Astrocyte (in vitro differentiated cells and primary cell): ENCODE measurements around the gene HSD11B2. TPM values are rescaled to one million over a fixed set of nuclear protein-coding genes. Genes with fewer than 3 reads are reported as not detected.
A peak's percentile ranks its signal among the peaks of the same experiment; 100 is the strongest.

Experiments
- DNase-seq: peaks from one replicate; pipeline ENCODE4 v3.0.0-alpha.2; 2010; ENCODE audit warnings: low read depth
- FAIRE-seq: peaks from 2 replicates; lab custom pipeline; 2011; peaks lifted over from hg19 to GRCh38; lab: Jason Lieb, UNC
- H2AFZ ChIP-seq: 2 replicates; pipeline ENCODE4 v1.6.0; 2012; ENCODE audit warnings: low read depth, low read length, inconsistent platforms
- H3K27ac ChIP-seq: 2 replicates; pipeline ENCODE4 v1.5.1; 2011; ENCODE audit warnings: low read depth, low read length, inconsistent platforms
- H3K27me3 ChIP-seq: 2 replicates; pipeline ENCODE4 v1.6.0; 2011; ENCODE audit warnings: low read length, inconsistent platforms; ENCODE audit not compliant: insufficient read depth
- H3K36me3 ChIP-seq: 2 replicates; pipeline ENCODE4 v1.5.1; 2011; ENCODE audit warnings: low read length, inconsistent platforms; ENCODE audit not compliant: insufficient read depth
- H3K4me1 ChIP-seq: 2 replicates; pipeline ENCODE4 v1.5.1; 2011; ENCODE audit warnings: low read length, inconsistent platforms; ENCODE audit not compliant: insufficient read depth
- H3K4me2 ChIP-seq: 2 replicates; pipeline ENCODE4 v1.6.0; 2012; ENCODE audit warnings: low read length, inconsistent platforms
- H3K4me3 ChIP-seq: 2 replicates; pipeline ENCODE4 v1.5.1; 2011; ENCODE audit warnings: low read depth, mild to moderate bottlenecking, low read length, inconsistent platforms; ENCODE audit not compliant: insufficient read depth
- H3K79me2 ChIP-seq: 2 replicates; pipeline ENCODE4 v1.6.0; 2012; ENCODE audit warnings: mild to moderate bottlenecking, low read length, inconsistent platforms; ENCODE audit not compliant: insufficient read depth
- H3K9ac ChIP-seq: 2 replicates; pipeline ENCODE4 v1.6.0; 2012; ENCODE audit warnings: mild to moderate bottlenecking, low read length, inconsistent platforms
- H3K9me3 ChIP-seq: 2 replicates; pipeline ENCODE4 v1.5.1; 2012; ENCODE audit warnings: low read depth, mild to moderate bottlenecking, low read length, inconsistent platforms; ENCODE audit not compliant: insufficient read depth
- H4K20me1 ChIP-seq: 2 replicates; pipeline ENCODE4 v1.6.0; 2012; ENCODE audit warnings: low read length, inconsistent platforms; ENCODE audit not compliant: insufficient read depth
- H3K27ac Mint-ChIP-seq: one replicate; pipeline ENCODE4 v1.8.0; 2021; ENCODE audit warnings: mild to moderate bottlenecking, mixed read lengths; ENCODE audit not compliant: unreplicated experiment
- H3K27me3 Mint-ChIP-seq: one replicate; pipeline ENCODE4 v1.8.0; 2021; ENCODE audit warnings: low read depth, mixed read lengths; ENCODE audit not compliant: unreplicated experiment
- H3K36me3 Mint-ChIP-seq: one replicate; pipeline ENCODE4 v1.8.0; 2021; ENCODE audit warnings: low read depth, mixed read lengths; ENCODE audit not compliant: unreplicated experiment
- H3K4me1 Mint-ChIP-seq: one replicate; pipeline ENCODE4 v1.8.0; 2021; ENCODE audit warnings: low read depth, mixed read lengths; ENCODE audit not compliant: unreplicated experiment
- H3K4me3 Mint-ChIP-seq: one replicate; pipeline ENCODE4 v1.8.0; 2021; ENCODE audit warnings: mild to moderate bottlenecking, moderate library complexity, mixed read lengths; ENCODE audit not compliant: unreplicated experiment
- H3K9me3 Mint-ChIP-seq: one replicate; pipeline ENCODE4 v1.8.0; 2021; ENCODE audit warnings: mild to moderate bottlenecking, mixed read lengths; ENCODE audit not compliant: unreplicated experiment
- CTCF ChIP-seq: IDR thresholded peaks from 2 replicates; pipeline ENCODE4 v1.5.1; 2011; ENCODE audit warnings: low read depth, mild to moderate bottlenecking, inconsistent platforms, low read length, moderate library complexity; ENCODE audit not compliant: insufficient read depth
- EZH2 ChIP-seq: IDR thresholded peaks from 2 replicates; pipeline ENCODE4 v1.6.1; 2012; ENCODE audit warnings: mild to moderate bottlenecking, low read length, inconsistent platforms; ENCODE audit not compliant: insufficient read depth
- total RNA-seq: library from RNA; stranded (reverse); gene quantifications from 2 replicates; pipeline ENCODE4 v1.2.1, GENCODE V29; 2021

HSD11B2 gene
- total RNA-seq, 1 donor from 2014 or later, result not detected

GRCh38 chr16:67481561-67482232 is 50.8 kb downstream of the HSD11B2 start:
- H4K20me1 ChIP-seq, result peaks cover 28% of the 10 kb centered on the region
- H3K4me1 Mint-ChIP-seq, result peaks cover 16% of the 10 kb centered on the region
- H3K4me1 ChIP-seq, result peaks cover 16% of the 10 kb centered on the region
- no peaks in the 10 kb centered on the region for H3K27me3 Mint-ChIP-seq
- H3K36me3 Mint-ChIP-seq, result no peaks in the 10 kb centered on the region
- H3K79me2 ChIP-seq, result peaks cover 63% of the 10 kb centered on the region
- peak overlapping the region; percentile 99 for H3K4me2 ChIP-seq
- peak overlapping the region; percentile 98 for H3K4me3 Mint-ChIP-seq
- H3K9me3 Mint-ChIP-seq, result no peaks in the 10 kb centered on the region
- H3K9ac ChIP-seq, result peak overlapping the region; percentile 99
- no peaks in the 10 kb centered on the region for H3K36me3 ChIP-seq
- peak overlapping the region; percentile 64 for H3K27ac ChIP-seq
- H3K4me3 ChIP-seq, result peak overlapping the region; percentile 86
- no peak for TF ChIP-seq CTCF
- H3K27me3 ChIP-seq, result no peaks in the 10 kb centered on the region
- peak overlapping the region; percentile 88 for H2AFZ ChIP-seq
- no peak for FAIRE-seq
- peak; percentile 39 for DNase-seq
- H3K27ac Mint-ChIP-seq, result peak overlapping the region; percentile 87
- no peaks in the 10 kb centered on the region for H3K9me3 ChIP-seq

GRCh38 chr16:67482233-67482924 is 51.5 kb downstream of the HSD11B2 start:
- no peak for DNase-seq
- H3K4me3 Mint-ChIP-seq, result peak overlapping the region; percentile 98
- no peaks in the 10 kb centered on the region for H3K36me3 ChIP-seq
- peaks cover 56% of the 10 kb centered on the region for H3K79me2 ChIP-seq
- H3K4me1 ChIP-seq, result peaks cover 16% of the 10 kb centered on the region
- no peaks in the 10 kb centered on the region for H3K9me3 Mint-ChIP-seq
- no peaks in the 10 kb centered on the region for H3K27me3 ChIP-seq
- peaks cover 16% of the 10 kb centered on the region for H3K4me1 Mint-ChIP-seq
- H3K4me3 ChIP-seq, result peak overlapping the region; percentile 86
- H3K27me3 Mint-ChIP-seq, result peaks cover 2% of the 10 kb centered on the region
- no peak for FAIRE-seq
- peak overlapping the region; percentile 64 for H3K27ac ChIP-seq
- peak overlapping the region; percentile 41 for H3K27ac Mint-ChIP-seq
- no peaks in the 10 kb centered on the region for H3K9me3 ChIP-seq
- H3K9ac ChIP-seq, result peak overlapping the region; percentile 99
- no peaks in the 10 kb centered on the region for H3K36me3 Mint-ChIP-seq
- peak overlapping the region; percentile 99 for H3K4me2 ChIP-seq
- H4K20me1 ChIP-seq, result peaks cover 28% of the 10 kb centered on the region
- no peak for TF ChIP-seq CTCF
- H2AFZ ChIP-seq, result peak overlapping the region; percentile 88

GRCh38 chr16:67483150-67483549 is 52.2 kb downstream of the HSD11B2 start, which contains the start of gene AGRP:
AGRP (minus strand) TSS chr16:67483547; CDS start chr16:67483398, 149 bp downstream.
- no peak within 1 kb of the TSS for H3K27ac Mint-ChIP-seq
- no peaks in the 10 kb centered on the region for H3K27me3 ChIP-seq
- H3K4me3 ChIP-seq, result no peak within 1 kb of the TSS
- peaks cover 15% of the 10 kb centered on the region for H3K4me1 Mint-ChIP-seq
- TF ChIP-seq CTCF (no peak), EZH2 (no peak)
- H3K4me2 ChIP-seq, result peak within 1 kb of the TSS; percentile 99
- no peaks in the 10 kb centered on the region for H3K36me3 Mint-ChIP-seq
- H3K4me3 Mint-ChIP-seq, result peak within 1 kb of the TSS; percentile 98
- no peak within 1 kb of the TSS for H3K27ac ChIP-seq
- DNase-seq (no peak), FAIRE-seq (no peak)
- no peaks in the 10 kb centered on the region for H3K9me3 Mint-ChIP-seq
- no peaks in the 10 kb centered on the region for H3K36me3 ChIP-seq
- peaks cover 22% of the 10 kb centered on the region for H4K20me1 ChIP-seq
- H2AFZ ChIP-seq, result no peak within 1 kb of the TSS
- peaks cover 16% of the 10 kb centered on the region for H3K4me1 ChIP-seq
- peaks cover 2% of the 10 kb centered on the region for H3K27me3 Mint-ChIP-seq
- peaks cover 50% of the 10 kb centered on the region for H3K79me2 ChIP-seq
- H3K9me3 ChIP-seq, result no peaks in the 10 kb centered on the region
- peak within 1 kb of the TSS; percentile 99 for H3K9ac ChIP-seq
